Posterior vena cava (tissue), 2 donors: ENCODE data around the gene LRRC8A. TPM values are rescaled to one million over a fixed set of nuclear protein-coding genes. Genes with fewer than 3 reads are reported as not detected.
"Not testable (repeated sequence)": the region's sequence is repeated elsewhere in the genome, so short reads cannot be mapped to it uniquely, and the experiment has no call there.

Source experiments
- DNase-seq: peaks from one replicate; pipeline ENCODE4 v3.0.0-alpha.2; 2020; ENCODE audit warnings: low spot score
- intact Hi-C, 2 donors: fragments of 100-400 bp; cut with DNase I; formaldehyde crosslinking; loops; one replicate each; pipeline versions ENCODE4 v1.14.1 to v1.14.2; 2022 to 2023
- total RNA-seq, 2 donors: library from RNA; stranded (reverse); fragmentation: NEBNext Ultra II Directional; extraction: Animal tissue kit (Norgen Biotek cat#: 25700); gene quantifications; one replicate each; pipeline ENCODE4 v1.2.1, GENCODE V29; 2021
- donor health status: DM: yes; HTN: yes; CAD: no.
- donor health status: DM: yes; HTN: yes; CAD: no.

LRRC8A gene
- total RNA-seq, 2 donors from 2014 or later, result 49.1 to 58.3 TPM

DNA sequence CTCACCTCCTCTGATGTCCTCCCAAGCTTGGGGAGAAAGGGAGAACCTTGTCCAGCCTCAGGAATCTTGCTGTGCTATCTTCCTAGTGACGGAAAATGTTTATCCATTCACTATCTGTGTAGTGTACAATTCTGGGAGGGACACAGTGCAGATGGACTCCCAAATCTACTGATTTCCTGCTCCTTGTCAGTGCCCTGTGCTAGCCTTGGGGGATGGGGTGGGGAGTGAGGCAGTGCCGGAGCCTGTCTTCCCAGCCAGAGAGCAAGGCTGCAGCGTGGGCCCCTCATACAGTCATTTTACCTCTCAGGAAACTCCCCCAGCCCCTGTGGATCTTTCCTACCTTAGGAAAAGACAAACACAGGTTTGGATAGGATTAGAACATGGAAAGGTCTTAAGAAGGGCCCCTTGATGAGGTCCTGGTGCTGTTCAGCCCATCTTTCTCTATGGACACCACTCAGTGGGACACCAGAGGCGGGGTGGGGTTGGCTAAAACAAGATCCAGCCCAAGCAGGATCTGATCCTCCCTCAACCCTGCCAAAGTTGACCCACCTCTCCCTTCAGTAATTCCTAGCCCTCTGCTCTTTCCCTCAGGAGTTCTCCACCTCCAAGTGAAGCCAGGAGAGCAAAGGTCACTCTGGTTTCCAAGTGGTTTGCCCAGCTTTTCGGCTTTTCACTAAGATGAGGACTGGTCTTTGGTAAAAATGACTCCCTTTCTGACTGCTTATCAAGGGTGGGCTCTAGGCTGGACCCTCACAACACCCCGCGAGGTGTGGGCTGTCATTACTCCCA lies 62.1 kb downstream of the LRRC8A start:
- peak; percentile 34 for DNase-seq
- intact Hi-C loops, result no loop called here

DNA sequence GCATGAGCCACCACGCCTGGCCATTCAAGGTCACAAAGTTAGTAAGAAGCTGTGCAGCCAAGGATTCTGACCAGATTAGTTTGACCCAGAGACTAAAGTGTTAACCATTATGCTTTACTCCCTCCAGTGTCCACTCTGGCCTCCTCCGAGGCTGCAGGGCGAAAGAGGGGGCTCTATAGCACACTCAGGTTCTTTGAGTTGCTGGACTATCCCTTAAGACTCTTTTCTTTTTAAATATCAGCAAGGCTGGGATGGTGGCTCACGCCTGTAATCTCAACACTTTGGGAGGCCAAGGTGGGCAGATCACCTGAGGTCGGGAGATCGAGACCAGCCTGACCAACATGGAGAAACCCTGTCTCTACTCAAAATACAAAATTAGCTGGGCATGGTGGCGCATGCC lies 63.0 kb downstream of the LRRC8A start:
- DNase-seq, result peak; percentile 63
- intact Hi-C loops, result not testable (repeated sequence)

DNA sequence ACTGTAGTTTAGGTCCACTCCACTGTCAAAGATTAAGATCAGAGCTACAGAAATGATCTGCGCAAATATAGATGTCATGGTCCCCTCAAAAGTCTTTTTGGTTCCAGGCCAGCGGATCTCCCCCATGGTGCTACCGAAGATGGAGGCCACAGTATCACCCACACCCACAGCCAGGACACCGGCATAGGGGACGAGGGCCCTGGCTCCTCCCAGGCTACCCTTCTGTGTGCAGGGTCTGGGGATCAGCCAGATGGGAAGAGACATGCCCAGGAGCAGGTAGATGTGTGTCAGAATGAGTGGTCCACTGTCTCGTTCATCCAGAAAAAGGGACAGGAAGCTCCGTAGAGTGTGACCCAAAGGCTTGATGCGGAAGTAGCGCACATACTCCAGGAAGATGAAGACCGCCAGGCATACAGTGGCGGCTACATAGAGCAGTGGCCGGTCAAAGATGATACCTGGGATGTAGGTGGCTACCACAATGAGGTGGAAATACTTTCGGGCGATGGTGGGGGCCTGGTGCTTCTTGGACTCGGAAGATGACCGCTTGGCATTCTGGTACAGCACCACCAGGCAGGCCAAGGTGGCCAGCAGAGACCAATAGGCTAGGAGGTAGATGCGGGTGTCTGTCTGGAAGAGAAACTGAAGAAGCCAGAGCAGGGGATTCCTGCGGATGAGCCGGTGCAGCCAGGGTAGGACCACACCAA lies 64.0 kb downstream of the LRRC8A start:
- intact Hi-C loops, result no loop called here
- peak; percentile 71 for DNase-seq

- DNase-seq, result no peak
- intact Hi-C loops, result no loop called here
Observed at GRCh38 chr9:128946571-128947276, 64.8 kb downstream of the LRRC8A start.

- intact Hi-C loops, result no loop called here
- no peak for DNase-seq
Observed at GRCh38 chr9:128947277-128947526, 65.3 kb downstream of the LRRC8A start.

DNA sequence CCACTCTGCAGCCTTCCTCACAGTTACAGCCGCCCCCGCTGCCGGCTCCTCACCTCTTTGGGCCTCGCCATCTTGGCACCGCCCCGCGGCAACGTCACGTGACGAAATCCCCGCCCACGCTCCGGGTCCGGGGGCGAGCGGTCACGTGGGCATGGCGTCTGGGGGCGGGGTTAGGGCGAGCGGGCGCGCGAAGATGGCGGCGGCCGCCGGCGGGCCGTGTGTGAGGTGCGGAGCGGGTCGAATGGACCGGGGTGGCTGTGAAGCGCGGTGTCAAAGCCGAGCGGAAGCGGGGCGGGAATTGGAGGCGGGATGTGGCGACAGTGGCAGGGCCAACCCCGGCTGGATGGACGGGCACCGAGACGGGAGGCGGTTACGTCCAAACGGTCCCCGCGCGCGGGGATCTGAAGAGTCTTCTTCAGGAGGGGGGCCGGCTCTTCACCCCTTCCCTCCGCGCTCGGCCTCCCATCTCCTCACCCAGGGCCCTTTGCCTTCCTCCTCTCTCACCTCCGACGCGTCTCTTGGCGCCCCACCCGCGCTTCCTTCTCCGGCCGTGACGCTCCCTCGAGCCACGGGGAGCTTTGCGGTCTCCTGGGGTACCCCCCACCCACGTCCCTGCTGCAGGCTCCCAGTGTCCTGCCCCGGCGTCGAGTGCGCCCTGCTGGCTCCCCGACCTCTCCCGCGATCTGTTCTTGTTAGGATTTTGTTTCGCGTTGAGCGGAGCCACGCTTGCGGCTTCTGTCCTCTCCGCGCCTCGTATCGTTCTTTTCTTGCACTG lies 65.8 kb downstream of the LRRC8A start, which contains the start of the genes DOLK and NUP188:
DOLK (minus strand) TSS at position 77 of the 775 bp plus-strand sequence. CDS start 300 bp downstream, outside the sequence.
NUP188 (plus strand) TSS at position 173 of the 775 bp plus-strand sequence; CDS start at position 194, 21 bp downstream.
- intact Hi-C loops, result no loop called here
- peak; percentile 99 for DNase-seq

- intact Hi-C loops, DNase-seq: not testable (repeated sequence)
Observed at GRCh38 chr9:128961403-128961802, 79.5 kb downstream of the LRRC8A start.

Other genes starting within 250 kb of the LRRC8A start
- 10 to 100 TPM; 18.1 to 19.4 TPM for gene DYNC2I2, start 225.3 kb upstream of the LRRC8A start, total RNA-seq
- 100 to 1,000 TPM; 189 to 240 TPM for gene SET, start 192.9 kb upstream of the LRRC8A start, total RNA-seq
- gene PKN3, start 179.6 kb upstream of the LRRC8A start, total RNA-seq, result 10 to 100 TPM in 1 of 2 donors, 1 to 10 TPM in 1; 8.8 to 11.4 TPM
- 1 to 10 TPM; 8.3 to 8.6 TPM for gene ZDHHC12, start 158.0 kb upstream of the LRRC8A start, total RNA-seq
- gene ZER1, start 110.2 kb upstream of the LRRC8A start, total RNA-seq, result 10 to 100 TPM; 28.1 to 28.9 TPM
- gene TBC1D13, start 94.9 kb upstream of the LRRC8A start, total RNA-seq, result 10 to 100 TPM; 19.2 to 21.3 TPM
- 10 to 100 TPM; 15.8 to 16.6 TPM for gene ENDOG, start 63.6 kb upstream of the LRRC8A start, total RNA-seq
- gene SPOUT1, start 52.3 kb upstream of the LRRC8A start, total RNA-seq, result 10 to 100 TPM; 23.3 to 24.8 TPM
- 1 to 10 TPM; 5.1 to 5.5 TPM for gene KYAT1, start 183 bp upstream of the LRRC8A start, total RNA-seq
- 10 to 100 TPM; 11.4 to 24.8 TPM for gene PHYHD1, start 38.8 kb downstream of the LRRC8A start, total RNA-seq
- 1 to 10 TPM; 9.0 to 10.0 TPM for gene DOLK, start 65.5 kb downstream of the LRRC8A start, total RNA-seq
- 10 to 100 TPM; 33.2 to 34.1 TPM for gene NUP188, start 65.6 kb downstream of the LRRC8A start, total RNA-seq
- 10 to 100 TPM; 64.3 to 68.7 TPM for gene SH3GLB2, start 146.2 kb downstream of the LRRC8A start, total RNA-seq
- gene MIGA2, start 154.5 kb downstream of the LRRC8A start, total RNA-seq, result 10 to 100 TPM; 14.8 to 21.1 TPM
- 1 to 10 TPM; 4.4 to 5.7 TPM for gene DOLPP1, start 199.0 kb downstream of the LRRC8A start, total RNA-seq
- gene CRAT, start 228.7 kb downstream of the LRRC8A start, total RNA-seq, result 10 to 100 TPM; 53.8 to 59.5 TPM
- 100 to 1,000 TPM in 1 of 2 donors, 10 to 100 TPM in 1; 82.4 to 100 TPM for gene PTPA, start 229.3 kb downstream of the LRRC8A start, total RNA-seq